Gastroesophageal sphincter (tissue), 3 donors: ENCODE results near the gene REM2.

Experiments
- EP300 ChIP-seq: sonication (generic); formaldehyde crosslinking; IDR thresholded peaks from one replicate; pipeline ENCODE4 v1.6.1; 2017; ENCODE audit warnings: antibody characterized with exemption, mild to moderate bottlenecking
- TF ChIP-seq, protein P1 (sequence below), 4 experiments: fragments of 200-600 bp in 2 of 4; fragments of 450-650 bp in 2 of 4; sonication (generic) in 1 of 4; IDR thresholded peaks; one replicate each; pipeline ENCODE4 v1.5.1; 2017 to 2019; ENCODE audit warnings: antibody characterized with exemption in 4 of 4, mild to moderate bottlenecking in 2 of 4, moderate library complexity in 2 of 4

DNA sequence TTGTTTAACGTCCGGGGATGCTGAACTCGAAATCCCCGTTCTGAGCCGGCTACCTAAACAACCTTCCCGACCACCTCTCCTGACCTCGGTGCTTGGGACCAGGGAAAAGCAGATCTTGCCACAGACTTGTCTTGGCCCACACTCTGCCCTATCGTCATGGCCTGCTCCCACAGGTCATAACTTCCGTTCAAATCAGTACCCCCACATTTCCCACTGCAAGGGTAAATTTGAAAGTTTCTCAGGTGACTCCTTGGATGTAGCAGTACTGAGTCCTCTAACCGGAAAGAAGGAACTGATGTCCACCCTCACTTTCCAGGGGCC is 36.5 kb downstream of the REM2 start:
- TF ChIP-seq, protein P1, sequence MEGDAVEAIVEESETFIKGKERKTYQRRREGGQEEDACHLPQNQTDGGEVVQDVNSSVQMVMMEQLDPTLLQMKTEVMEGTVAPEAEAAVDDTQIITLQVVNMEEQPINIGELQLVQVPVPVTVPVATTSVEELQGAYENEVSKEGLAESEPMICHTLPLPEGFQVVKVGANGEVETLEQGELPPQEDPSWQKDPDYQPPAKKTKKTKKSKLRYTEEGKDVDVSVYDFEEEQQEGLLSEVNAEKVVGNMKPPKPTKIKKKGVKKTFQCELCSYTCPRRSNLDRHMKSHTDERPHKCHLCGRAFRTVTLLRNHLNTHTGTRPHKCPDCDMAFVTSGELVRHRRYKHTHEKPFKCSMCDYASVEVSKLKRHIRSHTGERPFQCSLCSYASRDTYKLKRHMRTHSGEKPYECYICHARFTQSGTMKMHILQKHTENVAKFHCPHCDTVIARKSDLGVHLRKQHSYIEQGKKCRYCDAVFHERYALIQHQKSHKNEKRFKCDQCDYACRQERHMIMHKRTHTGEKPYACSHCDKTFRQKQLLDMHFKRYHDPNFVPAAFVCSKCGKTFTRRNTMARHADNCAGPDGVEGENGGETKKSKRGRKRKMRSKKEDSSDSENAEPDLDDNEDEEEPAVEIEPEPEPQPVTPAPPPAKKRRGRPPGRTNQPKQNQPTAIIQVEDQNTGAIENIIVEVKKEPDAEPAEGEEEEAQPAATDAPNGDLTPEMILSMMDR (IDR thresholded peaks at IDR 0.05) = no peak
- TF ChIP-seq EP300 = no peak
